22Rv1 (cell line): ENCODE measurements around the gene DGKB.

Experiments
- H3K27ac ChIP-seq: fragments of 450-650 bp; 2 replicates; pipeline ENCODE4 v1.5.1; 2017
- ZFX ChIP-seq: fragments of 450-650 bp; IDR thresholded peaks from 2 replicates; pipeline ENCODE4 v1.6.1; 2017; ENCODE audit warnings: antibody characterized with exemption, borderline replicate concordance
- TF ChIP-seq, protein P1 (sequence below): fragments of 450-650 bp; IDR thresholded peaks from 2 replicates; pipeline ENCODE4 v1.5.1; 2017; ENCODE audit warnings: mild to moderate bottlenecking

The DGKB gene

DNA sequence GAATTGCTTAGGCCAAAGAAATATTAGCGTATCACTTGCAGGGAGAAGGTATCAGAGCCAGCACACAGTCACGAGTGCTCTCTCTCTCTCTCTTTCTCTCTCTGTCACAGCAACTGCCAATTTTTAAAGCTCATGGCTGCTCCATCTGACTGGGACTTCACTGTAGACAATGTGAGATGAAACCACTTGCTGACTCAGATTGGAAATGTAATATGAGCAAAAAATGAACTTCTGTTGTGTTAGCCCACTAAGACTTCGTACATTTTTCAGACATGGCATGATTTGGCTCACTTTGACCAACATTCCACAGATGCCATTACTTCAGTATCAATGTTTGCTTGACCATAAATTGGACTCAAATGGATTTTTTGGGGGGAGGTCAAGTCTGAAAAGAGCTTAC lies 68.1 kb downstream of the DGKB start:
- H3K27ac ChIP-seq, result no peak overlapping the region

DNA sequence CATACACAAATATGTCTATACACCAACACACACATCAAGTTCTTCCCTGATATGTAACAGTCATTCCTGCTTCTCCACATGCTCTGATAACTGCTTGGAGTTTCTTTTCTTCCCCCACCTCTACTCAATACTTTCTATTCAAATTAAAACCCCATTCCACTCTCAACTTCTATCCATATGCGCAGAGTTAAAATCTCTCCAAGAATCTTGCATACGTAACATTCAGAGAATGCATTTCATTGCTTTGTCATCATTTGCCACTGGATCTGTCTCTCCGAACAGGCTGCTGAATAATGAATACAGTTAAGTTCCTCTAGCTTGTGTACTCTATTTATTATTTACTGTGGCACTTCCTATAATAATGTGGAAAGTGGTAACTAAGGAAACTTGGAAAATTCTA lies 68.8 kb downstream of the DGKB start:
- TF ChIP-seq ZFX, result no peak
- TF ChIP-seq, protein P1, sequence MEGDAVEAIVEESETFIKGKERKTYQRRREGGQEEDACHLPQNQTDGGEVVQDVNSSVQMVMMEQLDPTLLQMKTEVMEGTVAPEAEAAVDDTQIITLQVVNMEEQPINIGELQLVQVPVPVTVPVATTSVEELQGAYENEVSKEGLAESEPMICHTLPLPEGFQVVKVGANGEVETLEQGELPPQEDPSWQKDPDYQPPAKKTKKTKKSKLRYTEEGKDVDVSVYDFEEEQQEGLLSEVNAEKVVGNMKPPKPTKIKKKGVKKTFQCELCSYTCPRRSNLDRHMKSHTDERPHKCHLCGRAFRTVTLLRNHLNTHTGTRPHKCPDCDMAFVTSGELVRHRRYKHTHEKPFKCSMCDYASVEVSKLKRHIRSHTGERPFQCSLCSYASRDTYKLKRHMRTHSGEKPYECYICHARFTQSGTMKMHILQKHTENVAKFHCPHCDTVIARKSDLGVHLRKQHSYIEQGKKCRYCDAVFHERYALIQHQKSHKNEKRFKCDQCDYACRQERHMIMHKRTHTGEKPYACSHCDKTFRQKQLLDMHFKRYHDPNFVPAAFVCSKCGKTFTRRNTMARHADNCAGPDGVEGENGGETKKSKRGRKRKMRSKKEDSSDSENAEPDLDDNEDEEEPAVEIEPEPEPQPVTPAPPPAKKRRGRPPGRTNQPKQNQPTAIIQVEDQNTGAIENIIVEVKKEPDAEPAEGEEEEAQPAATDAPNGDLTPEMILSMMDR, result no peak
- no peak overlapping the region for H3K27ac ChIP-seq

More for the DNA sequence above, 68.1 kb downstream of the DGKB start:
- TF ChIP-seq, protein P1, result no peak
- TF ChIP-seq ZFX, result no peak

DNA sequence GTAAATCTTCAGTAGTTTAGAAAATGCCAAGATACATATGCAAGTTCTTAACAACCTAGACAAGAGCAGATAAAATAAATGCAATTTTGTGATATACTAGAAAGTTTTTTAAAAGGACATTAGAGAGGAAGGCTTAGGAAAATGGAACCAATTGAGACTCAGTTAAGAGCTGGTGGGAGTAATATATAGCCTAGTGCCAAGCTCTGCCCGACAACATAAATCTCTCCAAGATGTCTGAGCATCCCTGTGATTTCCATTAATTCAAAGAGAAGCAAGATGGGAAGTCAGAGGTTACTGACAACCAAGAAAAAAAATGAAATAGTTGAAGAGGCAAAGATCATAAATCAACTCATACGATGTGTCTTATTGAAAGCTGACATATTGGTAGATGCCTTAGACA lies 74.5 kb downstream of the DGKB start:
- no peak for TF ChIP-seq ZFX
- TF ChIP-seq, protein P1, result no peak
- H3K27ac ChIP-seq, result no peak overlapping the region

DNA sequence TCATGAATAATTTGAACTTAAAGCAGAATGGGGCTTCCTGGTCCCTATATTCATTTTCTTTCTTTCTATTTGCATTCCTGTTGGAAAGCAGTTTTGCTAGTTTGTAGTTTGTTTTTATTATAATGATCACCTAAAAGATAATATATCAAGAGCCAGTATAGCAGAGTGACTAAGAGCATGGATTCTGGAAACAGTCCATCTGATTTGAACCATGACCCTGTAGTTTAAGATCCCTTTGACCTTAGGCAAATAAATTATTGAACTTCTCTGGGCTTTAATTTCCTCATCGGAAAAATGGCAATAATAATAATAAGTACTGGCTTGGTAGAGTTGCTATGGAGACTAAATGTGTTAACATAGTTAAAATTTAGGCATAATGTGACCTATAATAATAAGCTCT lies 76.1 kb downstream of the DGKB start:
- TF ChIP-seq ZFX, result no peak
- TF ChIP-seq, protein P1, result no peak
- H3K27ac ChIP-seq, result no peak overlapping the region

DNA sequence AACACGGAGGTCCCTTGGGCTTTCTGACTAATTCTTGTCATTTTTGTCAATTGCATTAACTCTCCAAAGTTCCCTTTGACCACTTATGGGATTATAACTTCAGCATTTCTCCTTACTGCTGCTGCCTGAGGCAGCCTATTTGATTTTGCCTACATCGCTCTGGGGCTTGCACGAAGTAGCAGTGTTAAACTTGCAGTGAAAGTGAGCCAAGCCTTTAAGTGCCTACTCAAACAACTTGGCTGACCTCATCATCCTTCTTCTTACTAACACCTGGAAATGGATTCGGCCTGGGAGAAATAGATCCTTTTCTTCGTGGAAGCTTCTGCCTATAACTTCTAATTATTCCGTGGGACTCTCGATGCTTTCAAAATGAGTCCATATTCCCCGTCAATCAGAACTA lies 76.6 kb downstream of the DGKB start:
- TF ChIP-seq, protein P1, result no peak
- TF ChIP-seq ZFX, result no peak
- no peak overlapping the region for H3K27ac ChIP-seq

DNA sequence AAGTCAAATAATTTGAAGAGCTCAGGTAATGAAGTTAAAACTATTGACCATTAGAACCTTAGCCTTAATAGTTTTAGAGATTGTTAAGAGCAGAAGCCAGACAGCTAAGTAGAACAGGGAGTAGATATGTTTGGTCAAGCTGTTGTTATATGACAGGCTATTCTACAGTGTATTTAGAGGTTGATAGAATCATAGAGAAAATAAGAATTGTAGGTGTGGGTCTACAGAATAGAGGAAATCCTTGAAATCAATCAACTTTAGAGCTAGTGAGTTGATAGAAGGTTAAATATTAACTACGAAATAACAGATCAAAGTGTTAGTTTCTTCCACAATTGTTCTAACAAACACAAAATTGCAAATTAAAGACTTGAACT lies 80.1 kb downstream of the DGKB start:
- no peak overlapping the region for H3K27ac ChIP-seq
- no peak for TF ChIP-seq ZFX
- TF ChIP-seq, protein P1, result no peak

DNA sequence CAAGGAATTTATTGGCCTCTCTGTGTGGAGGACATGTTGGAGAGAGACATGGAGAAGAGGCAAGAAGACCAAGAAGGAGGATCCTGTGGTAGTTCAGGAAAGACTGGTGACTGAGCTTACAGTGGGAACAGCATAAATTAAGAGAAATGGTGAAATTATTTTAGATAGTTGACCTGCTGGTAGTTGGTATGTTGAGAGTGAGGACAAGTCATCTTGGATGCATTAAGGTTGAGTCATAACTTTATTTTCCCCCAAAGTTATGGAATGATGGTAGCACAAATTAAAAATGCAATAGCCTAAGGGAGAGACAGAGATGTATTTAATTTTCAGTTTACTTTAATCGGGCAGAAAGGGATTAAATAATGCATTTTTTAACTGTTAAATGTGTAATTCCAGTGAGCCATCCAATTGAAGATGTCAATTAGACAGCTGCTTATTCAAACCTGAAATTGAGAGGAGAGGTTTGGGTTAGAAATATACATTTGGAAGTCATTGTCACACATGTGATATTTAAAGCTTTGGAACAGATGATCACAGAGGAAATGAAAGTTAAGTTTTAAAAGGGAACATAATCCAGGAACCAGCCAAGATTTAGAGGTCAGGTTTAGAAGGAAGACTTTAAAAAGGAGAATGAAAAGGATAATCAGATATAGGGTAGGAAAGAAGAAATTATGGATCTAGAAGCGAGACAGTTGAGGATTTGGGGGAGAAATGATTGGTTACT lies 80.6 kb downstream of the DGKB start:
- no peak for TF ChIP-seq ZFX
- TF ChIP-seq, protein P1, result no peak
- no peak overlapping the region for H3K27ac ChIP-seq
